HG03432 (cell line): ENCODE results near the gene ANXA5.
"Not testable (repeated sequence)": the region's sequence is repeated elsewhere in the genome, so short reads cannot be mapped to it uniquely, and the experiment has no call there.

Experiments
- ATAC-seq: cut with Tn5 transposase; IDR thresholded peaks from one replicate; pipeline ENCODE4 v1.9.1; 2021; ENCODE audit warnings: mild to moderate bottlenecking, moderate library complexity; ENCODE audit not compliant: unreplicated experiment

The ANXA5 gene

GRCh38 chr4:121696581-121697461 is at the start of gene ANXA5:
Gene ANXA5, minus strand, starts transcription at chr4:121696980. Its CDS starts 391 bp downstream, at chr4:121696589.
- peak; percentile 94 for ATAC-seq

- ATAC-seq = no peak
Measured at GRCh38 chr4:121742794-121743193, 46.0 kb upstream of the ANXA5 start.

- no peak for ATAC-seq
Measured at GRCh38 chr4:121741751-121742150, 45.0 kb upstream of the ANXA5 start.

- ATAC-seq = no peak
Measured at GRCh38 chr4:121740796-121741409, 44.1 kb upstream of the ANXA5 start.

GRCh38 chr4:121739575-121739974 is 42.8 kb upstream of the ANXA5 start:
- no peak for ATAC-seq

GRCh38 chr4:121738780-121739535 is 42.2 kb upstream of the ANXA5 start:
- ATAC-seq = no peak

- no peak for ATAC-seq
Measured at GRCh38 chr4:121737846-121738554, 41.2 kb upstream of the ANXA5 start.

GRCh38 chr4:121736735-121737351 is 40.1 kb upstream of the ANXA5 start:
- ATAC-seq = peak; percentile 57

GRCh38 chr4:121734571-121734970 is 37.8 kb upstream of the ANXA5 start:
- ATAC-seq = no peak

GRCh38 chr4:121733942-121734341 is 37.2 kb upstream of the ANXA5 start:
- no peak for ATAC-seq

- ATAC-seq = not testable (repeated sequence)
Measured at GRCh38 chr4:121729753-121730152, 33.0 kb upstream of the ANXA5 start.

- no peak for ATAC-seq
Measured at GRCh38 chr4:121728798-121729226, 32.0 kb upstream of the ANXA5 start.

GRCh38 chr4:121728066-121728465 is 31.3 kb upstream of the ANXA5 start:
- ATAC-seq = no peak

- peak; percentile 99 for ATAC-seq
Measured at GRCh38 chr4:121726642-121727268, 30.0 kb upstream of the ANXA5 start.

GRCh38 chr4:121724671-121725070 is 27.9 kb upstream of the ANXA5 start:
- ATAC-seq = no peak

GRCh38 chr4:121721700-121722099 is 24.9 kb upstream of the ANXA5 start:
- no peak for ATAC-seq

- ATAC-seq = no peak
Measured at GRCh38 chr4:121720109-121720508, 23.3 kb upstream of the ANXA5 start.

- no peak for ATAC-seq
Measured at GRCh38 chr4:121717680-121718237, 21.0 kb upstream of the ANXA5 start.

GRCh38 chr4:121714548-121714947 is 17.8 kb upstream of the ANXA5 start:
- no peak for ATAC-seq

- ATAC-seq = no peak
Measured at GRCh38 chr4:121712783-121713182, 16.0 kb upstream of the ANXA5 start.
